Measurements from ENCODE around the gene BCL3. TPM values are rescaled to one million over a fixed set of nuclear protein-coding genes. Genes with fewer than 3 reads are reported as not detected.

Gene BCL3
- total and polyA plus RNA-seq, 2 of the 4 experiments (the other 2 are of a cell fraction) = 1.6 to 26.0 TPM

GRCh38 chr19:44794610-44795009 lies 46.1 kb downstream of the BCL3 start:
- ATAC-seq (ENCODE audit: low read depth) (no peak), DNase-seq (no peak)
- no peak overlapping the region for H4K8ac ChIP-seq (ENCODE audit: low read depth in 2 of 2, low read length in 2 of 2)
- H3K56ac ChIP-seq (ENCODE audit: extremely low read depth, insufficient read depth, low read length) = no peak overlapping the region
- H3K9ac ChIP-seq (ENCODE audit: low read depth, low read length) = no peak overlapping the region
- no peaks in the 10 kb centered on the region for H3K27me3 ChIP-seq (ENCODE audit: control insufficient read depth, insufficient read depth, low read length)
- H3K4me2 ChIP-seq (ENCODE audit: low read depth, low read length) = no peak overlapping the region
- no peak overlapping the region for H2AK9ac ChIP-seq (replicated peaks; ENCODE audit: low read depth, low read length, poor library complexity)
- ChIA-PET CTCF (no interaction called here), POLR2A (ENCODE audit: unreplicated experiment) (no interaction called here)
- no peak overlapping the region for H2BK20ac ChIP-seq (ENCODE audit: low read depth, low read length)
- BruUV-seq (replicated peaks) = no TSS peak
- no peak overlapping the region for H3K4me3 ChIP-seq (ENCODE audit: insufficient read depth, low read depth, low read length)
- H2BK15ac ChIP-seq (ENCODE audit: low read depth, low read length) = no peak overlapping the region
- H4K5ac ChIP-seq (ENCODE audit: low read depth, low read length) = no peak overlapping the region
- dilution Hi-C loops (cut with HindIII; ENCODE audit: low sequenced_read_pairs, unreplicated experiment) = no loop called here
- TF ChIP-seq MXI1 (IDR thresholded peaks at IDR 0.05; ENCODE audit: borderline replicate concordance, low read depth, low read length) (no peak), RCOR1 (IDR thresholded peaks at IDR 0.05; ENCODE audit: insufficient replicate concordance, low read length) (no peak), MAZ (IDR thresholded peaks at IDR 0.05; ENCODE audit: borderline replicate concordance, low read depth, low read length) (no peak), USF2 (IDR thresholded peaks at IDR 0.05; ENCODE audit: low read depth, low read length) (no peak), SMC3 (IDR thresholded peaks at IDR 0.05; ENCODE audit: low read depth, low read length) (no peak), BHLHE40 (IDR thresholded peaks at IDR 0.05; ENCODE audit: low read depth, low read length) (no peak), RAD21 (IDR thresholded peaks at IDR 0.05; ENCODE audit: low read length) (no peak), POLR2A (IDR thresholded peaks at IDR 0.05; ENCODE audit: low read depth, low read length) (no peak), NFE2L2 (IDR thresholded peaks at IDR 0.05; ENCODE audit: low read depth, low read length) (no peak), CEBPB (IDR thresholded peaks at IDR 0.05; ENCODE audit: low read depth, low read length) (no peak), CHD1 (IDR thresholded peaks at IDR 0.05; ENCODE audit: low read depth, low read length) (no peak), FOS (IDR thresholded peaks at IDR 0.05; ENCODE audit: low read depth, low read length) (no peak), ELK1 (IDR thresholded peaks at IDR 0.05; ENCODE audit: borderline replicate concordance, low read depth, low read length) (no peak), MAFK (IDR thresholded peaks at IDR 0.05; ENCODE audit: low read depth, low read length) (no peak), RFX5 (IDR thresholded peaks at IDR 0.05; ENCODE audit: low read depth, low read length) (no peak), CTCF (conservative IDR thresholded peaks at IDR 0.05; ENCODE audit: low read depth, low read length) (no peak)
- intact Hi-C loops (cut with micrococcal nuclease) = no loop called here
- H3K36me3 ChIP-seq (ENCODE audit: control insufficient read depth, insufficient read depth, low read length) = no peaks in the 10 kb centered on the region
- no peak overlapping the region for H3K4ac ChIP-seq (ENCODE audit: low read depth, low read length)
- no peak overlapping the region for H3K18ac ChIP-seq (ENCODE audit: low read depth, low read length)
- no peak overlapping the region for H3K23ac ChIP-seq (ENCODE audit: low read depth, low read length)
- peaks cover 4% of the 10 kb centered on the region for H3K4me1 ChIP-seq (ENCODE audit: control insufficient read depth, insufficient read depth, low read length)
- H2BK120ac ChIP-seq (ENCODE audit: low read depth, low read length) = no peak overlapping the region
- H3K14ac ChIP-seq (replicated peaks; ENCODE audit: low read depth, low read length) = no peak overlapping the region
- in situ Hi-C loops (cut with MboI; ENCODE audit: low sequenced_read_pairs) = loop anchor here (25.0 kb wide), 1 partner anchor 232 kb away; no protein-coding TSS in a partner anchor
- H3K79me1 ChIP-seq (ENCODE audit: low read depth in 1 of 2, low read length in 2 of 2) = no peaks in the 10 kb centered on the region
- H2BK5ac ChIP-seq (ENCODE audit: low read depth, low read length, poor library complexity, severe bottlenecking) = no peak overlapping the region
- 90% methylated on average over 3 of the region's 4 CpGs; no CpG with 5 or more reads in 1 of the 2 experiments for WGBS, 2 experiments (ENCODE audit: extremely low coverage in 2 of 2, insufficient read length in 1 of 2)
- H4K20me1 ChIP-seq (ENCODE audit: insufficient read depth, low read length) = no peaks in the 10 kb centered on the region
- H2AK5ac ChIP-seq (ENCODE audit: low read depth, low read length) = no peak overlapping the region; the same call in 1 of the 2 replicates
- H3K9me3 ChIP-seq (ENCODE audit: control insufficient read depth, insufficient read depth, low read length) = no peaks in the 10 kb centered on the region
- no peak overlapping the region for H3K27ac ChIP-seq (ENCODE audit: insufficient read depth, low read length)
- H2AFZ ChIP-seq (replicated peaks; ENCODE audit: low read length, poor library complexity) = peak overlapping the region; percentile 5
- no peaks in the 10 kb centered on the region for H3K9me1 ChIP-seq (ENCODE audit: insufficient read depth, low read length)
- H4K91ac ChIP-seq (ENCODE audit: insufficient read depth, low read depth, low read length) = no peak overlapping the region
